GM12878 (cell line): Measurements from ENCODE around the gene TPPP.

ENCODE experiments used
- BRCA1 ChIP-seq: IDR thresholded peaks from 2 replicates; pipeline ENCODE4 v1.6.1; 2011; ENCODE audit warnings: low read depth, low read length, improper control_type of control experiment
- CEBPB ChIP-seq, 2 experiments: fragments of 150-350 bp in 1 of 2; IDR thresholded peaks; 2 replicates each; pipeline ENCODE4 v1.6.1; 2012 to 2014; ENCODE audit warnings: low read depth in 2 of 2, low read length in 2 of 2, borderline replicate concordance in 1 of 2, inconsistent platforms in 1 of 2
- EZH2 ChIP-seq: IDR thresholded peaks from 2 replicates; pipeline ENCODE4 v1.6.1; 2012; ENCODE audit warnings: low read depth, mild to moderate bottlenecking, control low read depth, inconsistent platforms, low read length, borderline replicate concordance; ENCODE audit not compliant: control insufficient read depth
- FOS ChIP-seq: IDR thresholded peaks from 3 replicates; pipeline ENCODE4 v1.6.1; 2011; ENCODE audit warnings: borderline replicate concordance; ENCODE audit not compliant: insufficient read length; ENCODE audit errors: extremely low read depth
- NFIC ChIP-seq: IDR thresholded peaks from 2 replicates; pipeline ENCODE4 v1.6.1; 2012; ENCODE audit warnings: low read depth, mild to moderate bottlenecking, inconsistent platforms, low read length, moderate library complexity
- NFYA ChIP-seq: IDR thresholded peaks from 2 replicates; pipeline ENCODE4 v1.6.1; 2011; ENCODE audit warnings: low read depth, mild to moderate bottlenecking, low read length, improper control_type of control experiment, borderline replicate concordance
- POLR2AphosphoS2 ChIP-seq: IDR thresholded peaks from 2 replicates; pipeline ENCODE4 v1.6.1; 2011; ENCODE audit warnings: low read depth, mild to moderate bottlenecking, low read length, improper control_type of control experiment, moderate library complexity
- SUZ12 ChIP-seq: fragments of 200-600 bp; sonication (generic); IDR thresholded peaks from one replicate; pipeline ENCODE4 v1.6.1; 2018; ENCODE audit warnings: antibody characterized with exemption, mild to moderate bottlenecking; ENCODE audit not compliant: unreplicated experiment
- TAF1 ChIP-seq: IDR thresholded peaks from 2 replicates; pipeline ENCODE4 v1.6.1; 2011; ENCODE audit warnings: mild to moderate bottlenecking, low read depth, low read length, borderline replicate concordance
- TARDBP ChIP-seq: IDR thresholded peaks from 2 replicates; pipeline ENCODE4 v1.6.1; 2016; ENCODE audit warnings: borderline replicate concordance
- ZNF207 ChIP-seq: fragments of 450-650 bp; IDR thresholded peaks from 2 replicates; pipeline ENCODE4 v1.6.1; 2014; ENCODE audit warnings: antibody characterized with exemption, mild to moderate bottlenecking, borderline replicate concordance
- ZNF384 ChIP-seq: IDR thresholded peaks from 2 replicates; pipeline ENCODE4 v1.6.1; 2012; ENCODE audit warnings: low read depth, mild to moderate bottlenecking, low read length, improper control_type of control experiment, borderline replicate concordance
- TF ChIP-seq, protein P1 (sequence below), 3 experiments: IDR thresholded peaks in 2 of 3; conservative IDR thresholded peaks in 1 of 3; 2 replicates each; pipeline ENCODE4 v1.5.1; 2011; ENCODE audit warnings: low read depth in 3 of 3, low read length in 3 of 3, mild to moderate bottlenecking in 3 of 3, control low read depth in 2 of 3, moderate library complexity in 2 of 3, inconsistent platforms in 1 of 3, mixed read lengths in 1 of 3; ENCODE audit not compliant: control insufficient read depth in 2 of 3, insufficient read depth in 1 of 3; ENCODE audit errors: extremely low read depth in 1 of 3
- TF ChIP-seq, protein P2 (sequence below): IDR thresholded peaks from 2 replicates; pipeline ENCODE4 v1.6.1; 2011; ENCODE audit warnings: low read depth, mild to moderate bottlenecking, low read length, moderate library complexity, borderline replicate concordance; ENCODE audit errors: extremely low read depth

DNA sequence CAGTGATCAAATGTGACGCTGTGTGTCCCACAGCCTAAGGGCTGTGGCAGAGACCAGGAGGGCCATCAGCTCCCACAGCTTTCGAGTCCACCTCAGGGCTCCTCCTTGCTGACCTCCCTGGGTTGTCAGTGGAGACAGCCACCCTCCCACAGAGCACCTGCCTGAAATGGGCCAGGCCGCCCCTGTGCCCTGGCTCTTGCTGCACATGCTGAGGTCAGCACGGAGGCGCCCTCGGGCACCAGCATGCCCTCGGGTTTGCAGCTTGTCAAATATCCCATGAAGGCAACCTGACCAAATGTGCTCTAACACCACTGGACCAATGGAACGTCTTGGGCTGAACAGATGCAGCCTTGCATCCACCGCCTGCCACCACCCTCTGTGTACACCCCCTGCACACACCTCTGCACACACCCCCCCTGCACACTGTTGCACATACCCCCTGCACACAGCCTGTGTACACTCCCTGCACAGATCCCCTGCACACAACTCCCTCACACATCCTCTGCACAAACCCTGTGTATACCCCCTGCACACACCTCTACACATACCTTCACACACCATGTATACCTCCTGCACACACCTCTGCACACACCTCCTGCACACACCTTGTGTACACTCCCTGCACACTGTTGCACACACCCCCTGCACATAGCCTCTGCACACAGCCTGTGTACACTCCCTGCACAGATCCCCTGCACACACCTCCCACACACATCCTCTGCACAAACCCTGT lies 83.0 kb downstream of the TPPP start:
- TF ChIP-seq, protein P1, sequence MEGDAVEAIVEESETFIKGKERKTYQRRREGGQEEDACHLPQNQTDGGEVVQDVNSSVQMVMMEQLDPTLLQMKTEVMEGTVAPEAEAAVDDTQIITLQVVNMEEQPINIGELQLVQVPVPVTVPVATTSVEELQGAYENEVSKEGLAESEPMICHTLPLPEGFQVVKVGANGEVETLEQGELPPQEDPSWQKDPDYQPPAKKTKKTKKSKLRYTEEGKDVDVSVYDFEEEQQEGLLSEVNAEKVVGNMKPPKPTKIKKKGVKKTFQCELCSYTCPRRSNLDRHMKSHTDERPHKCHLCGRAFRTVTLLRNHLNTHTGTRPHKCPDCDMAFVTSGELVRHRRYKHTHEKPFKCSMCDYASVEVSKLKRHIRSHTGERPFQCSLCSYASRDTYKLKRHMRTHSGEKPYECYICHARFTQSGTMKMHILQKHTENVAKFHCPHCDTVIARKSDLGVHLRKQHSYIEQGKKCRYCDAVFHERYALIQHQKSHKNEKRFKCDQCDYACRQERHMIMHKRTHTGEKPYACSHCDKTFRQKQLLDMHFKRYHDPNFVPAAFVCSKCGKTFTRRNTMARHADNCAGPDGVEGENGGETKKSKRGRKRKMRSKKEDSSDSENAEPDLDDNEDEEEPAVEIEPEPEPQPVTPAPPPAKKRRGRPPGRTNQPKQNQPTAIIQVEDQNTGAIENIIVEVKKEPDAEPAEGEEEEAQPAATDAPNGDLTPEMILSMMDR (IDR thresholded peaks at IDR 0.05 in 2 of 3, conservative IDR thresholded peaks at IDR 0.05 in 1 of 3; ENCODE audit: control insufficient read depth in 2 of 3, extremely low read depth in 1 of 3, insufficient read depth in 1 of 3, low read depth in 3 of 3, low read length in 3 of 3): no peak
- TF ChIP-seq TARDBP: no peak
- TF ChIP-seq SUZ12: no peak
- TF ChIP-seq ZNF207: no peak
- TF ChIP-seq BRCA1: no peak
- TF ChIP-seq TAF1: no peak
- TF ChIP-seq POLR2AphosphoS2: no peak
- TF ChIP-seq FOS: no peak
- no peak for TF ChIP-seq NFIC
- TF ChIP-seq NFYA: no peak
- TF ChIP-seq CEBPB (IDR thresholded peaks at IDR 0.05; ENCODE audit: borderline replicate concordance in 1 of 2, low read depth in 2 of 2, low read length in 2 of 2): no peak
- TF ChIP-seq, protein P2, sequence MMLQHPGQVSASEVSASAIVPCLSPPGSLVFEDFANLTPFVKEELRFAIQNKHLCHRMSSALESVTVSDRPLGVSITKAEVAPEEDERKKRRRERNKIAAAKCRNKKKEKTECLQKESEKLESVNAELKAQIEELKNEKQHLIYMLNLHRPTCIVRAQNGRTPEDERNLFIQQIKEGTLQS: no peak
- no peak for TF ChIP-seq EZH2
- TF ChIP-seq ZNF384: no peak
